ACC112 (cell line): ENCODE results near the gene LRRC61.

Experiments
- H2AFZ ChIP-seq: fragments of 200-600 bp; sonication (generic); one replicate; pipeline ENCODE4 v1.6.0; 2017; ENCODE audit warnings: antibody characterized with exemption, low read length; ENCODE audit not compliant: unreplicated experiment
- H3K27ac ChIP-seq: fragments of 200-600 bp; sonication (generic); 2 replicates; pipeline ENCODE4 v1.5.1; 2014; ENCODE audit warnings: low read depth, mild to moderate bottlenecking, antibody characterized with exemption, low read length, moderate library complexity
- H3K27me3 ChIP-seq: fragments of 200-600 bp; sonication (generic); 2 replicates; pipeline ENCODE4 v1.6.1; 2014; ENCODE audit warnings: mild to moderate bottlenecking, antibody characterized with exemption, low read length, moderate library complexity, mixed read lengths; ENCODE audit not compliant: insufficient read depth
- H3K36me3 ChIP-seq: fragments of 200-600 bp; sonication (generic); 2 replicates; pipeline ENCODE4 v1.6.1; 2016; ENCODE audit warnings: mild to moderate bottlenecking, antibody characterized with exemption, low read length, moderate library complexity, mixed read lengths; ENCODE audit not compliant: insufficient read depth
- H3K4me1 ChIP-seq: fragments of 200-600 bp; sonication (generic); one replicate; pipeline ENCODE4 v1.6.1; 2016; ENCODE audit warnings: low read length, mixed read lengths; ENCODE audit not compliant: insufficient read depth, unreplicated experiment, control insufficient read depth
- H3K4me3 ChIP-seq: fragments of 200-600 bp; sonication (generic); 2 replicates; pipeline ENCODE4 v1.5.1; 2014; ENCODE audit warnings: mild to moderate bottlenecking, low read depth, low read length
- H3K79me2 ChIP-seq: fragments of 200-600 bp; sonication (generic); one replicate; pipeline ENCODE4 v1.6.0; 2016; ENCODE audit warnings: low read length; ENCODE audit not compliant: control insufficient read depth, unreplicated experiment, insufficient read depth

LRRC61 gene

DNA sequence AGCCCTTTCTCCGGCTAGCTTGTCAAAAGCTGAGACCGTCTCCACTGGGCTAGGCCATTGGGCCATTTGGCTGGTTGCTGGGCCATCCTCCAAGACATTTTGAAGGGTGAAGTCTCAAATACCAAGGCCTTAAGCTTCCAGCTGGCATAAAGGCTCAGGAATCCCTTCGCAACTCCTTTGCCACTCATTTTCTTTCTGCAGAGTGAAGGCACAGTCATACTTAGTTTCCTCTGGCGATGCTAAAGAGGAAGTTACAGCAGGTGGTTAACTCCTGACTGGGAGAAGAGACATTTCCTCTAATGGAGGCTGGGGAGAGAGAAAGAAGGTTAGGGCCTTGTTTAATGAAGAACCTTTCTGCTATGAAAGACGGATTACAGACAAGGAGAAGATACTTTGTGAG lies 40.7 kb downstream of the LRRC61 start:
- H3K36me3 ChIP-seq: no peaks in the 10 kb centered on the region
- H3K79me2 ChIP-seq: peaks cover 2% of the 10 kb centered on the region
- no peaks in the 10 kb centered on the region for H3K27me3 ChIP-seq
- H3K4me3 ChIP-seq: no peak overlapping the region
- no peak overlapping the region for H3K27ac ChIP-seq
- no peak overlapping the region for H2AFZ ChIP-seq
- H3K4me1 ChIP-seq: no peaks in the 10 kb centered on the region

DNA sequence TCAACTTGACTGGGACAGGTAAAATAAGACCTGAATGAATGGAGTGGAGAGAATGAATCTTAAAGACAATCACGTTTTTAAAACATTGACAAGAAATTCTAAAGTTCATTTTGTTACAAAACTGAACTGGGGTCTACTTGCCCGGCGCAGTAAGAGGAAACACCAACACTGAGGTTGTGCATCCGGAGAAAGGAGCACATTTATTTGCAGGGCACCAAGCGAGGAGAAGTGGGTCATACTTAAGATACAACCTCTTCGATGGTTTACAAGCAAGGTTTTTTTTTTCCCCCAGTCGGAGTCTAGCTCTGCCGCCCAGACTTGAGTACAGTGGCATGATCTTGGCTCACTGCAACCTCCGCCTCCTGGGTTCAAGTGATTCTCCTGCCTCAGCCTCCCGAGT lies 42.0 kb downstream of the LRRC61 start:
- no peak overlapping the region for H3K27ac ChIP-seq
- H3K79me2 ChIP-seq: peaks cover 16% of the 10 kb centered on the region
- H3K4me1 ChIP-seq: peaks cover 6% of the 10 kb centered on the region
- H2AFZ ChIP-seq: no peak overlapping the region
- no peaks in the 10 kb centered on the region for H3K36me3 ChIP-seq
- no peak overlapping the region for H3K4me3 ChIP-seq
- H3K27me3 ChIP-seq: no peaks in the 10 kb centered on the region

DNA sequence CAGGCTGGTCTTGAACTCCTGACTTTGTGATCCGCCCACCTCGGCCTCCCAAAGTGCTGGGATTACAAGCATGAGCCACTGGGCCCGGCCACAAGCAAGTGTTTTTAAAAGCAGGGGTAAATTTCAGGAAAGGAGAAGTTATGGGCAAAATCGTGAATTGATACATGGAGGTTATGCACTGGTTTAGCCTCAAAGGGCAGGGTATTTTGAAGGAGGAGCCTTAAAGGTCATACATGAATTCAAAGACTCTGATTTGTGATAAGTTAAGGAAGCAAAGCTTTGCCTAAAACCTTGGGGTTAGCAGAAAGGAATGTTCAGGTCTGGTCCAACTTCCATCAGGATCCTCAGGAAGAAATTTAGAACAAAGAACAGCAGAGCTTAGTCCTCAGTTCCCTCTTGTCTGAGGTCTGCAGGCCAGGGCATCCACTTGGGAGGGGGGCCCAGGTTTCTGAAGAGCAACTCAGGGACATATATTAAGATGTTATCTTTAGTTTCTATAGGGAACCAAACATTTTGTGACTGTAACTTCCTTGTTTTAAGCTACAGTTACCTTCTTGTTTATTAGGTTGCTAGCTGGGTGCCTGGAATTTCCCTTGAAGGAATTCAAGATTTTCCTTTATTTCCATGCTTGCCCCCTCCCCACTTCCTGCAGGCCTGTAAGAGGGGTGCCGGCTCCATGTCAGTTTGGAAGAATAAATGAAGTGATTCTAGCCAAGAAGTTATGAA lies 42.7 kb downstream of the LRRC61 start:
- Histone ChIP-seq H3K27me3 (no peaks in the 10 kb centered on the region), H3K4me1 (peaks cover 10% of the 10 kb centered on the region), H3K4me3 (no peak overlapping the region), H2AFZ (no peak overlapping the region), H3K79me2 (peaks cover 21% of the 10 kb centered on the region), H3K36me3 (no peaks in the 10 kb centered on the region), H3K27ac (no peak overlapping the region)

DNA sequence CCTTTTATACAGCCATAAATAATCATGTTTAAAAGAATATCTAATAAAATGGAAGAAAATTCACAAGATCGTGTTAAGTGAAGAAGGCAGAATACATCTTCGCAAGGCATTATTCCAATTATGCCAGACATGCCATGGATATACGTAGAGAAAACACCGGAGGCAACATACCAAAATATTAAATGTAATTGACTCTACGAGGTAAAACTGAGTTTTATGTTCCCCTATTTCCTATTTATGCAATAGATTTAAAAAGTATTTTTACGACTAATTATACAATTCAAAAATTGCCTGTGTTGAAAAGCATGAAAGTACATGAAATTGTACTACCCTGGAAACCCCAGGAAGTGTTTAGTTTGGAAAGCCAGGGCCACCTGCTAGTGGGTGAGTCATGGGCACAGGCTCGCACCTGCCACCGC lies 44.5 kb downstream of the LRRC61 start:
- Histone ChIP-seq H3K4me1 (peaks cover 10% of the 10 kb centered on the region), H3K4me3 (peak overlapping the region; percentile 94), H3K36me3 (no peaks in the 10 kb centered on the region), H3K79me2 (peaks cover 28% of the 10 kb centered on the region), H3K27me3 (no peaks in the 10 kb centered on the region), H2AFZ (peak overlapping the region; percentile 76), H3K27ac (no peak overlapping the region; the same call in 1 of the 2 replicates)

DNA sequence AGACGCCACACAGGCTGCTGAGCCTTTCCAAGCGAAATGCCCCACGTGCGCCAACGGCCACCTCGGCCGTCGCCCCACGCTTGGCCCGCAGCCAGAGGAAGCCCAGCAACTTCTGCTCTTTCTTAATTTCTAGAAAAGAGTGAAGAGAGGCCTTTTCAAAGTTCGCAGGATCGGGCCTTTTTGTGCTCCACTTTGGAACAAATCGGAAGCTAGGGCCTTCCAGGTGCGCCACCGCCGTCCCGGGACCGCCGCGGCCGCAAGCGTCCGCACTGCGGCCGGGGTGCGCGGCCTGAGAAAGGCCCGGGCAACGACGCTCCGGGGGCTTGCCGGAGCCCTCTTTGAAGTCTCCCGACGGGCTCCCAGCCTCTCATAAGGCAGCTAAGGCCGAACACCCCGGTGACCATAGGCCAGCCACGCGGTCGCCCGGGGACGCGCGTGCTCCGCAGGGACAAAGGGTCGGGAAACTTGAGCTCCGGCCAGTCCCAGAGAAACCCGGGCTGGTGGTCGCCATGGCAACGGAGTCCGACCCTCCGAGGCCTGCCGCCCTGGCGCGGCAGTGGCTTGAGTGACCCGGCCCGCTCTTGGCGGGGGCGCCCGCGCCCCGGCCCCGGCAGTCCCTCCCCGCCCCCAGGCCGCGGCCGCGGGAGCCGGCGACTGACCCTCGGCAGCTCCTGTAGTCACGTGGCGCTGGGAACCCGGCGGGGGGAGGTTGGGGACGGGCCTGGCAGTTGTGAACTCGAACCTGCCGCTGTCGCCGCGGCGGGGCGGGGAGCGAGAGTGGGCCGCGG lies 45.1 kb downstream of the LRRC61 start, which contains the start of gene REPIN1:
TSS of gene REPIN1 (plus strand) at position 727 of the 788 bp plus-strand sequence. CDS start 890 bp downstream, outside the sequence.
- H3K79me2 ChIP-seq: peaks cover 28% of the 10 kb centered on the region
- H2AFZ ChIP-seq: peak within 1 kb of the TSS; percentile 76
- H3K27ac ChIP-seq: peak within 1 kb of the TSS; percentile 58
- H3K4me3 ChIP-seq: peak within 1 kb of the TSS; percentile 94
- H3K27me3 ChIP-seq: no peaks in the 10 kb centered on the region
- peaks cover 10% of the 10 kb centered on the region for H3K4me1 ChIP-seq
- H3K36me3 ChIP-seq: no peaks in the 10 kb centered on the region

DNA sequence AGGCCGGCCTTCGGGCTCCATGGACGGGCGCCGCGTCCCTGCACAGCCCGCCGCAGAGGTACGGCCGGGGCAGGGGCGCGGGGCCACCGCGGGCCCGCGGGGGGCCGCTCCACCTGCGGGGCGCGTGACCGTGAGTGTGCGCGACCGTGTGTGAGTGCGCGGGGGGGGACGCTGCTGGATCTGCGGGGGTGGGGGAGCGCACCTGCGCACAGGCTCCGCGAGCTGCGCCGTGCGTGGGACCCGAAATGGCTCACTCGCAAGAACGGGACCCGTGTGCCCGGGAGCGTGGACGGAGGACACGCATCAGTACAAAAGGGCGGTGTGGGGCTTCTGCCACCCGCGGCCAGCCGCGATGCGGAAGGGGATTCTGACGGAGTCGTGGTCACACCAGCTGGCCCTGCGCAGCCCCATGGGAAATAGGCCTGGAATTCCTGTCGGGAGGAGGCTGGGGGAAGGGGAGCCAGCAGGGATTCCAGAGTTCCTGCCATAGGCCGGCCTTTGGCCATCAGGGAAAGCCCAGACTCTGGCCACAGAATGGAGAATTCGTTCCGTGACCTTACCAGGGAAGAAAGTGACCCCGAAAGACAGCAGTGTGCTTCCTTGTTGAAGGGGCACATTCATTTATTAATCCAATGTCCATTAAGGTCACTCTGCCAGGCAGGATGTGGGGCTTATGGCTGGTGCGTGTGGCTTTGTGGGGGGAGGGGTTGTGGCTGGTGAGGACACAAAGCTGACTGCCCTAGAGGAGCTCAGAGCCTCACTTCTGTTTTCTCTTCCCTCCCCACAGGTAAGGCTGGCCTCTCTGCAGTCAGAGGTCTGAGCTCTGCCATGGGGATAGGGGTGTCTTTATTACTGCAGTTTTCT lies 46.0 kb downstream of the LRRC61 start:
- no peaks in the 10 kb centered on the region for H3K27me3 ChIP-seq
- H3K79me2 ChIP-seq: peaks cover 28% of the 10 kb centered on the region
- H3K27ac ChIP-seq: peak overlapping the region; percentile 28; the same call in 1 of the 2 replicates
- peak overlapping the region; percentile 69 for H2AFZ ChIP-seq
- no peaks in the 10 kb centered on the region for H3K36me3 ChIP-seq
- peak overlapping the region; percentile 94 for H3K4me3 ChIP-seq
- H3K4me1 ChIP-seq: peaks cover 10% of the 10 kb centered on the region

DNA sequence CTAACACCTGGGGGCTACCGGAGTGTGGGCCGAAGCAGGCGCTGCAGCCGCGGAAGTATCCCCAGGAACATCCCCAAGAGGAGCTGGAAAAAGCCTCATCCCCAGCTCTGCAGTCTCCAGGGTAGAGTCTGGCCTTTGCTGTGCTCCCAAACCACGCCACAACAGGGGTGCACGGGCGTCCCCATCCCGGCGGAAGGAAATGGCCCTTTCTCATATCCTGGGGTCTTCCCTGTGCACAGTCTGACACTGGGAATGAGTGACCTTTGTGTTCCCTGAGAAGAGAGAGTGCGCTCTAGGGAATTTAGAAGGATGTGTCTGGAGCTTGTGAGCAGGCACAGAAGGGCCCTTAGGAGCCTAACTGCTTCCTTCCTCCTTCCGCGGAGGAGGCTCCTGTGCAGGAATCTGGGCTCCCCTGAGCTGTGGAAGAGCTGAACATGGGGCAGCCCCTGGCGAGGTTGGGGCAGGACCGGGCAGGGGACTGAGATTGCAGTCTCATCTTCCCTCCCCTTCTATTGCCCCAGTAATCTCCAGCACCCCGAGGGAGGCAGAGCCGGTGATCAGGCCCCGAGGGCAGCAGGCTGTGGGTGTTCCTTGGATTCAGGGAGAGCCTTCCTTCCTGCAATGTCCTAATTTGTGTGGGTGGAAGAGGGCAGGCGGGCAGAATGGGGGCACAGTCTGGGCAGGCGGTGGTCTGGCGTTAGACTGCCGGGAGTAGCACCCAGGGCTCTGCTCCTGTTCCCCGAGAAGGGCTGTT lies 46.8 kb downstream of the LRRC61 start:
- H3K27me3 ChIP-seq: no peaks in the 10 kb centered on the region
- peaks cover 28% of the 10 kb centered on the region for H3K79me2 ChIP-seq
- peak overlapping the region; percentile 69 for H2AFZ ChIP-seq
- no peaks in the 10 kb centered on the region for H3K36me3 ChIP-seq
- peaks cover 10% of the 10 kb centered on the region for H3K4me1 ChIP-seq
- peak overlapping the region; percentile 94 for H3K4me3 ChIP-seq
- H3K27ac ChIP-seq: no peak overlapping the region

DNA sequence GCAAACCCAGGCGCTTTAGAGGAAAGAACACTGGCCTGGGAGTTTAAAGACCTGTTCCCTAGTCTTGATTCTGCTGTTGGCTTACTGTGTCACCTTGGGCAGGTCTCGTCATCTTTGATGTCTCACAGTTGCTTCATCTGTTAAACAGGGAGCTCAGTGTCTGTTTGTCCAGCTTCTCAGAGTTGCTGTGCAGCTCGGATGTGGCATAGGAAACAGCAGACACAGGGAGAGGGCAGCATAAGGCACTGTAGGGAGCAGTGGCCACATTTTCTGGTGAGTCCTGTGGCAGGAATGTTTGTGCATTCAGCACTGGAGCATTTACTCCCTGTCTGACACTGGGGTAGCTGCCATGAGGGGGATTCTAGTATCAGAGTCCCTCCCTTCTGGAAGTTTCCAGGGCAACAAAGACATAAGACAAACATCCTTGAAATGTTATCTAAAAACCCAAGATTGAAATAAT lies 47.5 kb downstream of the LRRC61 start:
- H3K4me1 ChIP-seq: peaks cover 10% of the 10 kb centered on the region
- peak overlapping the region; percentile 94; the same call in 1 of the 2 replicates for H3K4me3 ChIP-seq

DNA sequence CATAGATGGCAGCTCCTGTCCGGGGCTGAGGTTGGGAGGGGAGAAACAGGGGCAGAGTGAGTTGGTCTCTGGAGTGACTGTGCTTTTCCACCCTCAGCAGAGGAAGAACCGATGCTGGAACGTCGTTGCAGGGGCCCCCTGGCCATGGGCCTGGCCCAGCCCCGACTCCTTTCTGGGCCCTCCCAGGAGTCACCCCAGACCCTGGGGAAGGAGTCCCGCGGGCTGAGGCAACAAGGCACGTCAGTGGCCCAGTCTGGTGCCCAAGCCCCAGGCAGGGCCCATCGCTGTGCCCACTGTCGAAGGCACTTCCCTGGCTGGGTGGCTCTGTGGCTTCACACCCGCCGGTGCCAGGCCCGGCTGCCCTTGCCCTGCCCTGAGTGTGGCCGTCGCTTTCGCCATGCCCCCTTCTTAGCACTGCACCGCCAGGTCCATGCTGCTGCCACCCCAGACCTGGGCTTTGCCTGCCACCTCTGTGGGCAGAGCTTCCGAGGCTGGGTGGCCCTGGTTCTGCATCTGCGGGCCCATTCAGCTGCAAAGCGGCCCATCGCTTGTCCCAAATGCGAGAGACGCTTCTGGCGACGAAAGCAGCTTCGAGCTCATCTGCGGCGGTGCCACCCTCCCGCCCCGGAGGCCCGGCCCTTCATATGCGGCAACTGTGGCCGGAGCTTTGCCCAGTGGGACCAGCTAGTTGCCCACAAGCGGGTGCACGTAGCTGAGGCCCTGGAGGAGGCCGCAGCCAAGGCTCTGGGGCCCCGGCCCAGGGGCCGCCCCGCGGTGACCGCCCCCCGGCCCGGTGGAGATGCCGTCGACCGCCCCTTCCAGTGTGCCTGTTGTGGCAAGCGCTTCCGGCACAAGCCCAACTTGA lies 48.2 kb downstream of the LRRC61 start:
- Histone ChIP-seq H3K4me3 (no peak overlapping the region), H3K79me2 (peaks cover 28% of the 10 kb centered on the region), H2AFZ (no peak overlapping the region), H3K27ac (no peak overlapping the region), H3K27me3 (no peaks in the 10 kb centered on the region), H3K36me3 (no peaks in the 10 kb centered on the region), H3K4me1 (peaks cover 10% of the 10 kb centered on the region)

More for the DNA sequence above, 47.5 kb downstream of the LRRC61 start:
- peaks cover 28% of the 10 kb centered on the region for H3K79me2 ChIP-seq
- H2AFZ ChIP-seq: no peak overlapping the region
- no peaks in the 10 kb centered on the region for H3K36me3 ChIP-seq
- H3K27me3 ChIP-seq: no peaks in the 10 kb centered on the region
- H3K27ac ChIP-seq: no peak overlapping the region
